Measurements from ENCODE around the gene PLD1.
"Not testable (repeated sequence)": the region's sequence is repeated elsewhere in the genome, so short reads cannot be mapped to it uniquely, and the experiment has no call there.

Gene PLD1

GRCh38 chr3:171643033-171643432 lies 167.2 kb downstream of the PLD1 start:
- Mint-ChIP-seq H3K4me3 (no peak overlapping the region), H3K4me1 (ENCODE audit: low read depth) (no peaks in the 10 kb centered on the region), H3K36me3 (ENCODE audit: low read depth) (no peaks in the 10 kb centered on the region), H3K27ac (no peak overlapping the region), H3K27me3 (peaks cover 3% of the 10 kb centered on the region), H3K9me3 (no peaks in the 10 kb centered on the region)

GRCh38 chr3:171640520-171641412 lies 169.5 kb downstream of the PLD1 start:
- no peaks in the 10 kb centered on the region for H3K36me3 Mint-ChIP-seq (ENCODE audit: low read depth)
- H3K9me3 Mint-ChIP-seq = no peaks in the 10 kb centered on the region
- no peaks in the 10 kb centered on the region for H3K4me1 Mint-ChIP-seq (ENCODE audit: low read depth)
- H3K4me3 Mint-ChIP-seq = no peak overlapping the region
- H3K27ac Mint-ChIP-seq = no peak overlapping the region
- H3K27me3 Mint-ChIP-seq = no peaks in the 10 kb centered on the region

DNA sequence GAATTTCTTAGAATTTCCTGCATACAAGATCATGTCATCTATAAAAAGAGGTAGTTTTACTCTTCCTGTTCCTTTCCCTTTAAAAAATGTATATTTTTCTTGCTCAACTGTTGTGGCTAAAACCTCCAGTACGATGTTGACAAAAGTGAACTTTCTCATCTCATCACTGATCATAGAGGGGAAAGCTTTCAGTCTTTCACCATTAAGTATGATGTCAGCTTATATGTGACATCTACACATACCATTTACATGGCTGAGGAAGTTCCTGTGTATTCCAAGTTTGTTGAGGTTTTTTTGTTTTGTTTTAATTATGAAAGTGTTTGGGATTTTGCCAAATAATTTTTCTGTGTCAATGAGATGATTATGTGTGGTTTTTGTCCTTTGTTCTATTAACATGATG lies 173.6 kb downstream of the PLD1 start:
- Mint-ChIP-seq H3K4me1 (ENCODE audit: low read depth) (no peaks in the 10 kb centered on the region), H3K9me3 (no peaks in the 10 kb centered on the region), H3K27ac (no peak overlapping the region), H3K36me3 (ENCODE audit: low read depth) (no peaks in the 10 kb centered on the region), H3K27me3 (no peaks in the 10 kb centered on the region), H3K4me3 (no peak overlapping the region)

- Mint-ChIP-seq H3K4me3 (no peak overlapping the region), H3K27me3 (no peaks in the 10 kb centered on the region), H3K36me3 (ENCODE audit: low read depth) (no peaks in the 10 kb centered on the region), H3K4me1 (ENCODE audit: low read depth) (no peaks in the 10 kb centered on the region), H3K27ac (no peak overlapping the region), H3K9me3 (no peaks in the 10 kb centered on the region)
These were observed 177.5 kb downstream of the PLD1 start for GRCh38 chr3:171632766-171633165.

GRCh38 chr3:171626799-171627198 lies 183.5 kb downstream of the PLD1 start:
- not testable (repeated sequence) for H3K27ac Mint-ChIP-seq; H3K36me3 Mint-ChIP-seq (ENCODE audit: low read depth); H3K27me3 Mint-ChIP-seq; H3K4me1 Mint-ChIP-seq (ENCODE audit: low read depth); H3K9me3 Mint-ChIP-seq; H3K4me3 Mint-ChIP-seq

GRCh38 chr3:171622126-171622525 lies 188.2 kb downstream of the PLD1 start:
- peaks cover 9% of the 10 kb centered on the region for H3K9me3 Mint-ChIP-seq
- H3K4me1 Mint-ChIP-seq (ENCODE audit: low read depth) = peaks cover 4% of the 10 kb centered on the region
- no peaks in the 10 kb centered on the region for H3K36me3 Mint-ChIP-seq (ENCODE audit: low read depth)
- peaks cover 4% of the 10 kb centered on the region for H3K27me3 Mint-ChIP-seq
- H3K27ac Mint-ChIP-seq = no peak overlapping the region
- no peak overlapping the region for H3K4me3 Mint-ChIP-seq

DNA sequence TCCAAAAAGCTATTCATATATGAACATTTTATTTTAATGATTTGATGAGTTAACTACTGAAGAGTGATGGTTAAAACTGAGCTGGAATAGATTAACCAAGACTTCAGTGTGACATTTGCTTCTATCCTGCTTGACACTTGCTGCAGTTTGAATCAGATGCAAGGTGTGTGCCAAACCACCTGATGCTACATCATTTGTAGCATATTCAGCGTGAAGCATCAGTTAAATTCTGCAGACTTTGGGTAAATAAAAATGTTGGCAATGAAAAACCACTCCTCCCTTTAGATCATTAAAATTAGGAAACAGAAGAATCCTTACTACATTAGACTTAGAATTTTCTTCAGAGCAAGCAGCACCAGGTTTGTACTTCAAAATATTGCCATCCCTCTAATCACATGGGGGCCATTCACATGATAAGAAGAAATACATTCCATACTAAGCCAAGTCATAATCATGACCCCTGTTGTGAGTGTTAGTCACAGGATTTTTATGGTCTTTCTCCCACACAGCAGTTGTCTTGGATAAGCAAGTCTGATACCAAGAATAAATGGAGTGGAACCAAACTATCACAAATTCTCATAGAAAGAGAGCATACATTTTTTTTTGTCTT lies 189.4 kb downstream of the PLD1 start:
- peaks cover 10% of the 10 kb centered on the region for H3K27me3 Mint-ChIP-seq
- no peaks in the 10 kb centered on the region for H3K36me3 Mint-ChIP-seq (ENCODE audit: low read depth)

DNA sequence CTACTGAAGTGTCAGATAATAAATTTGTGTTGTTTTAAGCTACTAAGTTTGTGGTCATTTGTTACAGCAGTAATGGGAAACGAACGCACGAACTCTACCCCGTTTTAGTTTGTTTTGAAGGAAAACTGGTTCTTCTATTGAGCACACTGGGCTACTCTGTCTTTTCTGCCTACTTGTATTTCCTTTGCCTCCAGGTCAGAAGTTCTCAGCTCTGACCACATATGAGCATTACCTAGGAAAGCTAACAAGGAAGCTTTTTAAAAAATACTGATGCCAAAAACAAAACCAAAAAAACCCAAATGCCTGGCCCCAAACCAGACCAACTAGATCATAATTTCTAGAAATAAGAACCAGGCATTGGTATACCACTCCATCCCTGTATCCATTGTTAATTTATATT lies 193.5 kb downstream of the PLD1 start:
- H3K9me3 Mint-ChIP-seq = no peaks in the 10 kb centered on the region
- H3K27ac Mint-ChIP-seq = no peak overlapping the region
- no peaks in the 10 kb centered on the region for H3K36me3 Mint-ChIP-seq (ENCODE audit: low read depth)
- no peaks in the 10 kb centered on the region for H3K4me1 Mint-ChIP-seq (ENCODE audit: low read depth)
- peaks cover 11% of the 10 kb centered on the region for H3K27me3 Mint-ChIP-seq
- H3K4me3 Mint-ChIP-seq = no peak overlapping the region

More for the DNA sequence above, 189.4 kb downstream of the PLD1 start:
- Mint-ChIP-seq H3K4me1 (ENCODE audit: low read depth) (peaks cover 4% of the 10 kb centered on the region), H3K9me3 (peaks cover 6% of the 10 kb centered on the region), H3K4me3 (no peak overlapping the region), H3K27ac (no peak overlapping the region)

GRCh38 chr3:171615686-171616085 lies 194.6 kb downstream of the PLD1 start:
- no peaks in the 10 kb centered on the region for H3K36me3 Mint-ChIP-seq (ENCODE audit: low read depth)
- H3K4me1 Mint-ChIP-seq (ENCODE audit: low read depth) = no peaks in the 10 kb centered on the region
- no peak overlapping the region for H3K4me3 Mint-ChIP-seq
- H3K9me3 Mint-ChIP-seq = no peaks in the 10 kb centered on the region
- no peak overlapping the region for H3K27ac Mint-ChIP-seq
- peaks cover 11% of the 10 kb centered on the region for H3K27me3 Mint-ChIP-seq

GRCh38 chr3:171615281-171615680 lies 195.0 kb downstream of the PLD1 start:
- Mint-ChIP-seq H3K27ac (no peak overlapping the region), H3K9me3 (no peaks in the 10 kb centered on the region), H3K4me3 (no peak overlapping the region), H3K36me3 (ENCODE audit: low read depth) (no peaks in the 10 kb centered on the region), H3K27me3 (peaks cover 11% of the 10 kb centered on the region), H3K4me1 (ENCODE audit: low read depth) (no peaks in the 10 kb centered on the region)

GRCh38 chr3:171614318-171614921 lies 195.9 kb downstream of the PLD1 start:
- H3K27ac Mint-ChIP-seq = no peak overlapping the region

DNA sequence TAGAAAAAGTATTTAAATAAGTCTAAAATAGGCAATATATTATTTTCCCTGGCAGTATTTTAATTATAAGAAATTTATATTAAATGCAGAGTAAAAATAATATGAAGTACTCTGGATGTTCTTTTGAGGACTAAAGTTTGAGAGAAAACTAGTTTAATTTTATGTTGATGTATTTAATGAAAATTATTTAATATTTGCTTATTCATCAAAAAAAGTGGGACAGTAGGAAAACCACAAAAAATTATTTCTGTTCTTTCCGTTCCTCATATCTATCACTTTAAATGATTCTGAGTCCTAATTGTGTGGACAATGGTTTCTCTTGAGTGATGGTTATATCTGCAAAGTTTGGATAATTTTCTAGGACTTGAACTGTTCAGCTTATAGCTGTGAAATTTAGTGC lies 202.8 kb downstream of the PLD1 start:
- no peak overlapping the region for H3K27ac Mint-ChIP-seq
- no peaks in the 10 kb centered on the region for H3K27me3 Mint-ChIP-seq
- H3K4me1 Mint-ChIP-seq (ENCODE audit: low read depth) = no peaks in the 10 kb centered on the region

More at GRCh38 chr3:171614318-171614921, 195.9 kb downstream of the PLD1 start:
- H3K36me3 Mint-ChIP-seq (ENCODE audit: low read depth) = no peaks in the 10 kb centered on the region
- H3K4me3 Mint-ChIP-seq = no peak overlapping the region
- no peaks in the 10 kb centered on the region for H3K9me3 Mint-ChIP-seq
- peaks cover 11% of the 10 kb centered on the region for H3K27me3 Mint-ChIP-seq
- no peaks in the 10 kb centered on the region for H3K4me1 Mint-ChIP-seq (ENCODE audit: low read depth)

DNA sequence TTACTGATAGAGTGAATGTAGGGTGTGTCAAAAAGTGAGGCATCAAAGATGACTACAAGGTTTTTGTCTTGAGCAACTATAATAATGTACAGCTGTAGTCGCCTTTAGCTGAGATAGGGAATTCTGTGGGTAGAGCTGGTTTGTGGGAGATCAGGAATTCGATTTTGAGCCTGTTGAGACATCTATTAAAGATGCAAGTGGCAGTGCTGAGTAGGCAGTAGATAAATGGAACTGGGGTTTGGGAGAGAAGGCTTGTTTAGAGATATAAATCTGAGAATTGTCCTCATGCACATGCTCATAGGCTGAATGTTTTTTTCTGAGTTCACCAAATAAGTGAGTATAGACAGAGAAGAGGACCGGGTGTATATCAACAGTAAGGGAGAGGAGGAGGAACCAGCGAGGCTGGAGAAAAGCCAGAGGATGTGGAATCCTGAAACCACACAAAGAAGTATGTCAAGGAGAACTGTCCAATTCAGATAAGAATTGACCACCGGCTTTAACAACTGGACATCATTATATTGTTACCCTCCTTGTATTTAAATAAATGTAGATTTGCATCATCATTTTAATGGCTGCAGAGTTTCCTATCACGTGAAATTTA lies 204.0 kb downstream of the PLD1 start:
- no peak overlapping the region for H3K4me3 Mint-ChIP-seq
- H3K36me3 Mint-ChIP-seq (ENCODE audit: low read depth) = no peaks in the 10 kb centered on the region
- no peaks in the 10 kb centered on the region for H3K4me1 Mint-ChIP-seq (ENCODE audit: low read depth)

More for the DNA sequence above, 202.8 kb downstream of the PLD1 start:
- Mint-ChIP-seq H3K36me3 (ENCODE audit: low read depth) (no peaks in the 10 kb centered on the region), H3K4me3 (no peak overlapping the region), H3K9me3 (no peaks in the 10 kb centered on the region)

DNA sequence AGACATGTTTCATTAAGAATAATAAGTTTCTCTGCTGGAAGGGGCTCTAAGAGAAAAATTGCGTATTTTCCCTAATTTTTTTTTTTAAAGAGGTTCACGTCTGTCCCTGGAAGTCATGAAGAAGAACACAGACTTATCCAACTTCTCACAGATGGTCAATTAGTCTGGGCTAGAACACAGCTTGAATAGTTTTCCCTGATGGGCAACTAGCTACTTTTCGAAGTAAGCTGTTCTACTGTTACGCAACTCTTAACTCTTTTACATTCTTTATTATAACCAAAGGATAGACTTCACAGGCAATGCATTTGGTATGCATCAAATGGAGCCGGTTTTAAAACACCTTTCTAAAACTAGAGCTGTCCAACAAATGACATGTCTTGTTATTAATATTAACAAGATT lies 205.9 kb downstream of the PLD1 start:
- no peak overlapping the region for H3K27ac Mint-ChIP-seq
- no peaks in the 10 kb centered on the region for H3K4me1 Mint-ChIP-seq (ENCODE audit: low read depth)
- H3K36me3 Mint-ChIP-seq (ENCODE audit: low read depth) = no peaks in the 10 kb centered on the region
- H3K9me3 Mint-ChIP-seq = no peaks in the 10 kb centered on the region
- no peak overlapping the region for H3K4me3 Mint-ChIP-seq
- H3K27me3 Mint-ChIP-seq = no peaks in the 10 kb centered on the region

More for the DNA sequence above, 204.0 kb downstream of the PLD1 start:
- Mint-ChIP-seq H3K27ac (no peak overlapping the region), H3K27me3 (no peaks in the 10 kb centered on the region), H3K9me3 (no peaks in the 10 kb centered on the region)

DNA sequence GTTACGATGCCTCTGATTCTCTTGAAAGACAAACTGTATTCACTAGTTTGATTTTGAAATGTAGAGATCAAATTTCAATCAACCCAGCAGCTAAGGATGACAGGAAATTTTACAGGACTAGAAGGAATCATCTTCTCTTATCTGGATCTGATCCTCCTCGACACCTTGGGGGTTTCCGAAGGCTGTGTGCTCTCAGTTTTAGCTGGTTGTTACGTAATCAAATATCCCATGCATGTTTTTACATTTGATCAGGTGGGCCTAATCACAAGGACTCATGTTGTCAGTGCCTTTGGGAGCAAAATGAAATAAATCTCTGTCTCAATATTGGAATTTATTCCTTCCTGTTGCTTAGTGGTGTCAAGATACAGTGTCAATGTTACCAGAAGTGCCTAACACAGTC lies 208.2 kb downstream of the PLD1 start:
- Mint-ChIP-seq H3K4me1 (ENCODE audit: low read depth) (no peaks in the 10 kb centered on the region), H3K36me3 (ENCODE audit: low read depth) (no peaks in the 10 kb centered on the region), H3K9me3 (no peaks in the 10 kb centered on the region), H3K4me3 (no peak overlapping the region), H3K27me3 (no peaks in the 10 kb centered on the region), H3K27ac (no peak overlapping the region)

Measured in stimulated activated naive CD8-positive, alpha-beta T cell treated with anti-CD3 and anti-CD28 coated beads, Interleukin-15, Interleukin-2, amounts not matched to agents 100 ng/mL and 50 ng/mL, for 24 hours (primary cell).